MM.1S (cell line): Measurements from ENCODE around the gene FBLN7.
"Not testable (repeated sequence)": the region's sequence is repeated elsewhere in the genome, so short reads cannot be mapped to it uniquely, and the experiment has no call there.

Source experiments
- CTCF ChIP-seq: fragments of 300-600 bp; sonication (generic); IDR thresholded peaks from 2 replicates; pipeline ENCODE4 v1.5.1; 2016; ENCODE audit warnings: antibody characterized with exemption, low read length, mixed read lengths
- EZH2 ChIP-seq: fragments of 300-600 bp; sonication (generic); optimal IDR thresholded peaks from 2 replicates; pipeline ENCODE3; 2017; ENCODE audit warnings: low read depth, mild to moderate bottlenecking, antibody characterized with exemption, low read length, mixed read lengths
- EZH2phosphoT487 ChIP-seq: fragments of 300-600 bp; sonication (generic); IDR thresholded peaks from 2 replicates; pipeline ENCODE4 v1.6.1; 2018; ENCODE audit warnings: antibody characterized with exemption, low read length

DNA sequence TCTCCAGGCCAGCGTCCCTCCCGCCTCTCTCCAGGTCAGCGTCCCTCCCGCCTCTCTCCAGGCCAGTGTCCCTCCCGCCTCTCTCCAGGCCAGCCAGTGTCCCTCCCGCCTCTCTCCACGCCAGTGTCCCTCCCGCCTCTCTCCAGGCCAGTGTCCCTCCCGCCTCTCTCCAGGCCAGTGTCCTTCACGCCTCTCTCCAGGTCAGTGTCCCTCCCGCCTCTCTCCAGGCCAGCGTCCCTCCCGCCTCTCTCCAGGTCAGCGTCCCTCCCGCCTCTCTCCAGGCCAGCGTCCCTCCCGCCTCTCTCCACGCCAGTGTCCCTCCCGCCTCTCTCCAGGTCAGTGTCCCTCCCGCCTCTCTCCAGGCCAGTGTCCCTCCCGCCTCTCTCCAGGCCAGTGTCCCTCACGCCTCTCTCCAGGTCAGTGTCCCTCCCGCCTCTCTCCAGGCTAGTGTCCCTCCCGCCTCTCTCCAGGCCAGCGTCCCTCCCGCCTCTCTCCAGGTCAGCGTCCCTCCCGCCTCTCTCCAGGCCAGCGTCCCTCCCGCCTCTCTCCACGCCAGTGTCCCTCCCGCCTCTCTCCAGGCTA lies 939 bp downstream of the FBLN7 start:
- not testable (repeated sequence) for TF ChIP-seq CTCF, EZH2, EZH2phosphoT487
